Esophagus muscularis mucosa (tissue), 3 donors: ENCODE results near the gene NIPAL4.

Source experiments
- POLR2A ChIP-seq: fragments of 450-650 bp; IDR thresholded peaks from one replicate; pipeline ENCODE4 v1.6.1; 2017; ENCODE audit warnings: antibody characterized with exemption, moderate library complexity, mild to moderate bottlenecking, low read depth
- TF ChIP-seq, protein P1 (sequence below), 3 experiments: fragments of 200-600 bp in 2 of 3; fragments of 450-650 bp in 1 of 3; sonication (generic) in 2 of 3; IDR thresholded peaks; one replicate each; pipeline ENCODE4 v1.5.1; 2017 to 2019; ENCODE audit warnings: antibody characterized with exemption in 3 of 3, mild to moderate bottlenecking in 2 of 3, moderate library complexity in 1 of 3

DNA sequence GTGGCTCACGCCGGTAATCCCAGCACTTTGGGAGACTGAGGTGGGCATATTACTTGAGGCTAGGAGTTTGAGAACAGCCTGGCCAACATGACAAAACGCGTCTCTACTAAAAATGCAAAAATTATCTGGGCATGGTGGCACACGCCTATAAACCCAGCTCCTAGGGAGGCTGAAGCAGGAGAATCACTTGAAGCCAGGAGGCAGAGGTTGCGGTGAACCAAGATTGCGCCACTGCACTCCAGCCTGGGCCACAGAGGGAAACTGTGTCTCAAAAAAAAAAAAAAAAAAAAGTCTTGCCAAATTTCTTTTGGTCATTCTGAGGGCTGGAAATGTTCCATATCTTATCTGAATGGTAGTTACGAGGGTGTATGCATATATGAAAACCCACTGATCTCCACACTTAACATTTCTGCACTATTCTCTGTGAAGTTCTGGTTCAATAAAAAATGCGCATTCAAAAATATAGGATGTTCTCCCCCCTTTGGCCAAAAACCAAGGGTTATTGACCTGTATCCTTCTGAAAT lies 13.5 kb upstream of the NIPAL4 start:
- TF ChIP-seq, protein P1, sequence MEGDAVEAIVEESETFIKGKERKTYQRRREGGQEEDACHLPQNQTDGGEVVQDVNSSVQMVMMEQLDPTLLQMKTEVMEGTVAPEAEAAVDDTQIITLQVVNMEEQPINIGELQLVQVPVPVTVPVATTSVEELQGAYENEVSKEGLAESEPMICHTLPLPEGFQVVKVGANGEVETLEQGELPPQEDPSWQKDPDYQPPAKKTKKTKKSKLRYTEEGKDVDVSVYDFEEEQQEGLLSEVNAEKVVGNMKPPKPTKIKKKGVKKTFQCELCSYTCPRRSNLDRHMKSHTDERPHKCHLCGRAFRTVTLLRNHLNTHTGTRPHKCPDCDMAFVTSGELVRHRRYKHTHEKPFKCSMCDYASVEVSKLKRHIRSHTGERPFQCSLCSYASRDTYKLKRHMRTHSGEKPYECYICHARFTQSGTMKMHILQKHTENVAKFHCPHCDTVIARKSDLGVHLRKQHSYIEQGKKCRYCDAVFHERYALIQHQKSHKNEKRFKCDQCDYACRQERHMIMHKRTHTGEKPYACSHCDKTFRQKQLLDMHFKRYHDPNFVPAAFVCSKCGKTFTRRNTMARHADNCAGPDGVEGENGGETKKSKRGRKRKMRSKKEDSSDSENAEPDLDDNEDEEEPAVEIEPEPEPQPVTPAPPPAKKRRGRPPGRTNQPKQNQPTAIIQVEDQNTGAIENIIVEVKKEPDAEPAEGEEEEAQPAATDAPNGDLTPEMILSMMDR (IDR thresholded peaks at IDR 0.05), result no peak
- TF ChIP-seq POLR2A, result no peak
